Hematopoietic multipotent progenitor cell treated with erythropoietin and hydrocortisone succinate and interleukin-3 and kit ligand, for 6 days (in vitro differentiated cells): ENCODE measurements around the gene MTHFD1L.

Experiments used
- DNase-seq: peaks from one replicate; pipeline ENCODE4 v3.0.0-alpha.2; 2015

Gene MTHFD1L

DNA sequence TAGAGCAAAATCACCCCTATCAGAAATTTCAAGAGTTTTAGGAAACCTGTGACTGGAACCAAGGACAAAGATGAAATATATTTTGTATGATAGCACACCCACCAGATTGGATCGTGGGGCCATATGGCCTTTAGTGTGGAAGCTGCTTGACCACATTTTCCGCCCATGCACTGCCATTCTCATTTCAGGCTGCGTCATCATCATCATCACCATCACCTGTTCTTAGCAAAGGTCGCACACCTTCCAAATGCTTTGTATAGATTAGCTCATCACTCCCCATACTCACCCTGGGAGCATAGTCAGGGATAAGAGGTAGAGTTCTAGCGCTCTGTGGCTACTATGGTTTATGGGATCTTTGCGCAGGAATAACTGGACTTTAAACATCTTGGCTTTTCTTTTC lies 185.7 kb downstream of the MTHFD1L start:
- no peak for DNase-seq

DNA sequence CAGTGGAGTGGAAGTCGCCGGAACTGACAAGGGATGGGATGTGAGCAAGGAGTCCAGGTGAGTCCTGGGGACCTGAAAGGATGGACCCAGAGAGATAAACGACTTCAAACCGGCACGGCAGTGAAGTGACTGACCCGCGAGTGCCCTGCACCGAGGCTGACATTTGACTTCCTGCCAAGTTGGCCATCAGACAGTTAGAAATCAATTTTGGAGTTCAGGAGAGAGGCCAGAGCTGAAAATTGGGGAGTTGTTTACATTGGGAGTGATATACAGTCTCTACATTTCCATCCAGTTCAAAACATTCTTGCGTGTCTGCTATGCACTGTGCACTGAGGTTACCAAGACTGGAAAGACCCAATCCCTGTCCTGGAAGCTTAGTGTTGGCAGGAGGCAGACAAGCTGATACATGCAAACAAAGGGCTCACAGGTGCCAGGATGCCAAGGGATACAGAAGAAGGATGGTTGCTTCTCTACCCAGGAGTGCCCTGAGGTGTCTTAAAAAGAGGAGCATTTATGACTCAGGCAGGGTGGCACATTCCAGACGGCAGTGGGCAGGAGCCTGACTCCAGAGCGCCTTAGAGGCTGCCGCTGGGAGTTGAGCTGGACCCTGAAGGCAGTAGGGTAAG lies 186.6 kb downstream of the MTHFD1L start:
- no peak for DNase-seq

GRCh38 chr6:151054306-151054705 lies 188.8 kb downstream of the MTHFD1L start:
- DNase-seq = no peak

- DNase-seq = no peak
Measured at GRCh38 chr6:151056230-151056907, 190.9 kb downstream of the MTHFD1L start.

DNA sequence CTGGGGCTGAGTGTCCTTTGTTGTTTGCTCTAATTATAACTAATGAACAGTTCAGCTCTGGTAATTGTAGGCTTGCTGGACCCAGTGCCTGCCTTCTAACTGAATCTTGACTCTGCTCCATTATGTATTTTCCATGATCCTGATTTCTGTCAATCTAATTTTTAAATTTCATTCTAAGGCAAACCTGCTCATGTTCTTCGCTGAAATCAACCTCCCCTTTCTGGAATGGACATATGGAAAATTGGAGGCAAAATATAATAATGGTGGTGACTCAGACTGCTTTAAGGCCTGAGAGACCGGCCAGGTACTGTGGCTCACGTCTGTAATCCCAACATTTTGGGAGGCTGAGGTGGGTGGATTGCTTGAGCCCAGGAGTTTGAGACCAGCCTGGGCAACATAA lies 191.6 kb downstream of the MTHFD1L start:
- no peak for DNase-seq

- DNase-seq = no peak
Measured at GRCh38 chr6:151058021-151058733, 192.7 kb downstream of the MTHFD1L start.

- DNase-seq = peak; percentile 54
Measured at GRCh38 chr6:151059612-151060095, 194.2 kb downstream of the MTHFD1L start.

GRCh38 chr6:151060096-151060765 lies 194.7 kb downstream of the MTHFD1L start:
- no peak for DNase-seq

- no peak for DNase-seq
Measured at GRCh38 chr6:151060766-151061531, 195.4 kb downstream of the MTHFD1L start.

- DNase-seq = no peak
Measured at GRCh38 chr6:151063352-151063751, 197.8 kb downstream of the MTHFD1L start.

DNA sequence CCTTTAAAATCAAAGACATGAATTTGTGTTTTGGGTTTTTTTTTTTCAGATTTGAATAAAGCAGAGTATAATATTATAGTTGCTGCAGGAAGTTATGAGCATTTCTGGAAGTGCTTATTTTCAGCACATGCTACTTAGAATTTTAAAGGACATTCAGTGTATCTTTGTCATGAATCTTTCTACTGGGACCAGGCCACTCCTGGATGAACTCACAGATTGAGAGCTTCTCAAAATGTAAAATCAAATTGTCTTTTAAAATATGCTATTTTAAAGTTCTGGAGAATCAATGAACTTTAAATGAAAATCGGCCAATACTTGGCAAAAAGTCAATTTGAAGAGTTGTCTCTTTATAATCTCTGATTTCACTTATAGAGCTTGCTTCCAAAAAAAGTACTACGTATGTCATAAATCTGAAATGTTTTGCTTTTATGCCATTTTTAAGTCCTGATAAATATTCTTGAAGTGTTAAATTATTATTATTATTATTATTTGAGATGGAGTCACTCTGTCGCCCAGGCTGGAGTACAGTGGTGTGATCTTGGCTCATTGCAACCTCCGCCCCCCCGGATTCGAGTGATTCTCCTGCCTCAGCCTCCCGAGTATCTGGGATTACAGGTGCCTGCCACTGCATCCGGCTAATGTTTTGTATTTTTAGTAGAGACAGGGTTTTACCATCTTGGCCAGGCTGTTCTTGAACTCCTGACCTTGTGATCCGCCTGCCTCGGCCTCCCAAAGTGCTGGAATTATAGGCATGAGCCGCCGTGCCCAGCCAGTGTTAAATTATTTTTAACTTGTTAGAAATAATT lies 198.5 kb downstream of the MTHFD1L start:
- DNase-seq = no peak

GRCh38 chr6:151065027-151065815 lies 199.7 kb downstream of the MTHFD1L start:
- DNase-seq = no peak

DNA sequence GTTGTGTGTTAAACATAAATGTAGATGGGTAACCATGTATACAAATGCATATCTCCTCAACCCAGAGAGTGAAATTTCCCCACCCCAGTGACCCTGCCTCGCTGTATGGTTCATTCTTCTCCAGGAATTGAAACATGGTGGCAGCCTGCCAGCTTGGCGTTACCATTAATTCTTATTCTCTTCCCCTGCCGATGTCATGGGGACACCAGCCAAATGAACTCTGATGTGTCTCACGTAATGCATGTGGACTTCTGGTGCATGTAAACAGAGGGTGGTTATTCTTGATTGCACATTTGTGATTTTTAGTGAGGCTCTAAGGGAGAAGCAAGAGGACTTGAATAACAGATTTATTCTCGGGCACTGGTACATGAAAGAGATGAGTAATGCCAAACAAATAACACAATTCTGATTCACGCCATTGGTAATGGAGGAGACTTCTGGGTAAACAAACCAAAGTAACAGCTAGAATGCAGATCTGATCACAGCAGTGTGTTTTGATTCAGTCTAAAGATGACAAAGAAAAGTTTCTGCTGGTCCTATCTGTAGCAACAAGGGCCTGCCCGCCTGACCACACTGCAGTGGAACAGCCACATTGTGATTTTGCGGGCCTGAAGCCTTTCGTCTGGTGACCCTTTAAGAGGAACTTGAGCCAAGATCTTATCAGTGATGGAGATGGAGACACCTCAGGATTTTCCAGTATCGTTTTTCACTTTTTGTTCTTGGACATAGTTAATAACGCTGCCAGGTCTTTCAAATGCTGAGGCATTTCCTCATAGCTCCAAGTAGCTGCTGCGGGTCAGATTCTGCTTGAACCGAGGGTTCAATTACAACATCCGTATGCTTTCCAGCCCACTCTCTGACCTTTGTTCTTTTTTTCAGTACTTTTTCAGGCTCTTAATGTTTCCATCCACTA lies 202.4 kb downstream of the MTHFD1L start:
- no peak for DNase-seq

DNA sequence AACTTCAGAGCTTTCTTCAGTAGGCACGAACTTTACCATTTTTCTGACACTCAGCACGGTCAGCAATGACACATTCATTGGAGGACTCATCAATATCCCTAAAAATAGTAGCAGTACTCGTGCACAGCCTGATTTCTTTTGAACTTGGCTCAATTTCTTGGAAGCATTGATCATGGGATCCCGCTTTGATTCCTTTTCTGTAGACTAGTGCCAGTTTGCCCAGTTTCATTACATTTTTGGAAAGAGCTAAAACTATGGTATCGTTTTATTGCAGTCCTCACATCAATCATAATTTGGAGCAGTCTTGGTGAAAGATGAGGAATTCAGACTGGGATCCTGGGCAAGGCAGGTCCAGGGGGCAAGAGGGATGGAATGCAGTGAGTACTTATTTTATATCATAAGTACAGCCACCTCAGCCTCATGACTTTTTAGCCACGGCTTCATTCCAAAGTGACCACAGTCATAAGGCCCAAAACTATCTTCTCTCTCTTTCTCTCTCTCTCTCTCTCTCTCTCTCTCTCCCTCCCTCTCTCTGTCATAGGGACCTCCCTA lies 203.3 kb downstream of the MTHFD1L start:
- DNase-seq = no peak

- DNase-seq = no peak
Measured at GRCh38 chr6:151069641-151070040, 204.1 kb downstream of the MTHFD1L start.

GRCh38 chr6:151070631-151071051 lies 205.1 kb downstream of the MTHFD1L start:
- no peak for DNase-seq

- DNase-seq = no peak
Measured at GRCh38 chr6:151071295-151071694, 205.8 kb downstream of the MTHFD1L start.

DNA sequence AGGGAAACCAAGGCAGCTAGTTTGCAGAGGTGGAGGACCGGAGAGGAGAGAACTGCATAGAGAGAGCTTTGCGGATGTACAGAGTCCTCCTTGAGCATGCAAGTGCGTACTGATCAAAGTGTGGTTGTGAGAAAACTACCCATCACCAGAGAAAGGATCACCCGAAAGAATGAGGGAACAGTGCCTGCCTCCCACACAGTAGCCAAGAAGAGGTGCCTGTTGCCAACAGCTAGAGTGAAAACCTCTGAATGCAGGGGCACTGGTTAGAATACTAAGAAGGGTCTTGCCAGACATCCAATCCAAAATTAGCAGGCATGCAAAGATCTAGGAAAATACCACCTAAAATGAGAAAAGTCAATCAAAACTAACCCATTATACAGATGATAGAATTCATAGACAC lies 207.6 kb downstream of the MTHFD1L start:
- DNase-seq = no peak

DNA sequence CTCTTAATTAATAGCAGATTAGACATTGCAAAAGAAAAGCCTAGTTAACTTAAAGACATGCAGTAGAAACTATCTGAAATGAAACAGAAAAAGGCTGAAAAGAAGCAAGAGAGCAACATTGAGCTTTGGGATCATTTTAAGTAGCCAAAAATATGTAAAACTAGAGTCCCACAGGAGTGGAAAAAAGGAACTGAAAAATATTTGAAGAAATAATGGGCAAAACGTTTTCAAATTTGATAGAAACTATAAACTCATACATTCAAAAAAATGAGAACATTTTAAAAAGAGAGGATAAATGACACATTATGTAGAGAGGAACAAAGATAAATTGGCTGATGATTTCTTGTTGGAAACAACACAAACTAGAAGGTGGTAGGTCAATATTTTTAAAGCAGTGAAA lies 208.2 kb downstream of the MTHFD1L start:
- DNase-seq = no peak
